CD4-positive, alpha-beta T cell treated with Interleukin-17A for 1 hour (primary cell): Measurements from ENCODE around the gene PTPN1.
"Not testable (repeated sequence)": the region's sequence is repeated elsewhere in the genome, so short reads cannot be mapped to it uniquely, and the experiment has no call there.

ENCODE experiments used
- DNase-seq: peaks from one replicate; pipeline ENCODE4 v3.0.0-alpha.2; 2020

Gene PTPN1

GRCh38 chr20:50482396-50482981 is 27.7 kb upstream of the PTPN1 start:
- DNase-seq, result no peak

GRCh38 chr20:50484271-50484976 is 25.8 kb upstream of the PTPN1 start:
- no peak for DNase-seq

GRCh38 chr20:50487397-50487796 is 22.8 kb upstream of the PTPN1 start:
- no peak for DNase-seq

GRCh38 chr20:50488236-50488806 is 21.9 kb upstream of the PTPN1 start:
- no peak for DNase-seq

GRCh38 chr20:50491168-50491567 is 19.0 kb upstream of the PTPN1 start:
- no peak for DNase-seq

GRCh38 chr20:50491926-50492634 is 18.1 kb upstream of the PTPN1 start:
- DNase-seq, result no peak

GRCh38 chr20:50493881-50494253 is 16.3 kb upstream of the PTPN1 start:
- DNase-seq, result no peak

GRCh38 chr20:50494428-50494827 is 15.8 kb upstream of the PTPN1 start:
- DNase-seq, result no peak

GRCh38 chr20:50496773-50497385 is 13.3 kb upstream of the PTPN1 start:
- DNase-seq, result no peak

- no peak for DNase-seq
Measured at GRCh38 chr20:50498071-50498776, 12.0 kb upstream of the PTPN1 start.

- DNase-seq, result no peak
Measured at GRCh38 chr20:50499938-50500337, 10.2 kb upstream of the PTPN1 start.

GRCh38 chr20:50501972-50502745 is 8.0 kb upstream of the PTPN1 start:
- no peak for DNase-seq

- DNase-seq, result peak; percentile 51
Measured at GRCh38 chr20:50504231-50504823, 5.9 kb upstream of the PTPN1 start.

GRCh38 chr20:50506270-50506579 is 4.0 kb upstream of the PTPN1 start:
- no peak for DNase-seq

- not testable (repeated sequence) for DNase-seq
Measured at GRCh38 chr20:50507745-50508144, 2.4 kb upstream of the PTPN1 start.

- DNase-seq, result no peak
Measured at GRCh38 chr20:50508171-50508755, 1.9 kb upstream of the PTPN1 start.

- DNase-seq, result no peak
Measured at GRCh38 chr20:50510706-50511542, 741 bp downstream of the PTPN1 start.

GRCh38 chr20:50512323-50512722 is 2.1 kb downstream of the PTPN1 start:
- DNase-seq, result no peak

- DNase-seq, result no peak
Measured at GRCh38 chr20:50513169-50514034, 3.2 kb downstream of the PTPN1 start.

GRCh38 chr20:50514035-50514337 is 3.8 kb downstream of the PTPN1 start:
- DNase-seq, result no peak
